Gastrocnemius medialis (tissue), 4 donors: ENCODE results near the gene TJP3. TPM values are rescaled to one million over a fixed set of nuclear protein-coding genes. Genes with fewer than 3 reads are reported as not detected.

Experiments
- ATAC-seq, 2 donors: fragments of 150-250 bp; one replicate each; pipeline ENCODE4 v1.9.1; 2016
- DNase-seq, 2 donors: peaks; one replicate each; pipeline ENCODE4 v3.0.0-alpha.2; 2019
- H3K27ac ChIP-seq, 4 donors: fragments of 200-600 bp; sonication (generic); 1 replicate in 1 of 4; 2 replicates in 3 of 4; pipeline ENCODE4 v1.5.1; 2016 to 2018; ENCODE audit warnings: mild to moderate bottlenecking in 2 of 4, moderate library complexity in 1 of 4
- H3K27me3 ChIP-seq, 3 donors: fragments of 200-600 bp; sonication (generic) in 2 of 3; 1 replicate in 1 of 3; 2 replicates in 2 of 3; pipeline versions ENCODE4 v1.5.1 to v1.6.0; 2016 to 2019; ENCODE audit warnings: mild to moderate bottlenecking in 1 of 3, moderate library complexity in 1 of 3
- H3K36me3 ChIP-seq, 2 donors: fragments of 200-600 bp; sonication (generic) in 1 of 2; one replicate each; pipeline ENCODE4 v1.5.1; 2017 to 2018
- H3K4me1 ChIP-seq, 2 donors: fragments of 200-600 bp; sonication (generic) in 1 of 2; one replicate each; pipeline ENCODE4 v1.5.1; 2016 to 2017; ENCODE audit warnings: mild to moderate bottlenecking in 2 of 2
- H3K4me3 ChIP-seq, 4 donors: fragments of 200-600 bp; sonication (generic) in 3 of 4; 1 replicate in 1 of 4; 2 replicates in 3 of 4; pipeline ENCODE4 v1.5.1; 2016 to 2019; ENCODE audit warnings: mild to moderate bottlenecking in 2 of 4
- H3K9me3 ChIP-seq, 3 donors: fragments of 200-600 bp; sonication (generic) in 2 of 3; 1 replicate in 1 of 3; 2 replicates in 2 of 3; pipeline ENCODE4 v1.5.1; 2016 to 2019
- CTCF ChIP-seq, 5 experiments: fragments of 450-650 bp in 3 of 5; fragments of 200-600 bp in 2 of 5; sonication (generic) in 2 of 5; IDR thresholded peaks in 4 of 5; conservative IDR thresholded peaks in 1 of 5; 1 replicate in 4 of 5; 2 replicates in 1 of 5; pipeline ENCODE4 v1.5.1; 2016 to 2019; ENCODE audit warnings: antibody characterized with exemption in 5 of 5, mild to moderate bottlenecking in 3 of 5, moderate library complexity in 3 of 5
- POLR2A ChIP-seq, 2 donors: fragments of 450-650 bp; IDR thresholded peaks; one replicate each; pipeline ENCODE4 v1.6.1; 2017; ENCODE audit warnings: antibody characterized with exemption in 2 of 2, mild to moderate bottlenecking in 2 of 2, moderate library complexity in 2 of 2
- in situ Hi-C, 4 donors: fragments of 200-750 bp; cut with MboI; loops; one replicate each; pipeline versions ENCODE4 v1.15.0 to v1.8.0; 2017; ENCODE audit warnings: low sequenced_read_pairs in 4 of 4
- intact Hi-C: fragments of 100-400 bp; cut with DNase I; formaldehyde crosslinking; loops from one replicate; pipeline ENCODE4 v1.15.1; 2023; ENCODE audit warnings: low total_unique reads
- total RNA-seq, 4 donors: library from RNA; depleted of rRNA; stranded (reverse); fragments of >200 nt; gene quantifications; one replicate each; pipeline versions ENCODE4 v1.1.0 to v1.2.3, GENCODE V29; 2016

TJP3 gene
- total RNA-seq, 4 donors from 2014 or later = 0.67 to 3.7 (median 1.7) TPM

DNA sequence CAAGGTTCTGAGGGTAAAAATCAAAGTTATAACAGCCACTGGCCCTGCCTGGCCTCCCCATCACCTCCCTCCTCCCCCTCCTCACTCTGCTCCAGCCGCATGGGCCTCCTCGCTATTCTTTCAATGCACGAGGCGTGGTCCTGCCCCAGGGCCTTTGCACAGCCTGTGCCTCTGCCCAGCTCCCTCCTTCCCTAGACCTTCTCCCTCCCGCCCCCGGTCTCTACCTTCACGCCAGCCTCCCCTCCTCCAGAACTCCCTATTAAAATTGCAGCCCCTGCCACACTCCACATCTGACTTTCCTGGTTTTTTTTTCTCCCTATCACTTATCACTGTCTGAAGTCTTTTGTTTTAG, 60.5 kb downstream of the TJP3 start:
- H3K36me3 ChIP-seq = peaks cover 0 to 37% of the 10 kb centered on the region in 2 donors
- intact Hi-C loops = no loop called here
- in situ Hi-C loops = no loop called here

GRCh38 chr19:3769494-3769893, 61.3 kb downstream of the TJP3 start:
- TF ChIP-seq CTCF (IDR thresholded peaks at IDR 0.05 in 4 of 5, conservative IDR thresholded peaks at IDR 0.05 in 1 of 5) = no peak
- TF ChIP-seq POLR2A (IDR thresholded peaks at IDR 0.05) = no peak
- in situ Hi-C loops (no loop called here), intact Hi-C loops (no loop called here)
- peaks cover 0 to 37% of the 10 kb centered on the region in 2 donors for H3K36me3 ChIP-seq
- H3K9me3 ChIP-seq = no peaks in the 10 kb centered on the region
- no peak overlapping the region for H3K27ac ChIP-seq
- ATAC-seq (no peak), DNase-seq (no peak)
- H3K27me3 ChIP-seq = no peaks in the 10 kb centered on the region
- no peak overlapping the region for H3K4me3 ChIP-seq
- no peaks in the 10 kb centered on the region for H3K4me1 ChIP-seq

More for the DNA sequence above, 60.5 kb downstream of the TJP3 start:
- Histone ChIP-seq H3K4me3 (no peak overlapping the region), H3K9me3 (no peaks in the 10 kb centered on the region), H3K27ac (no peak overlapping the region), H3K4me1 (peaks cover 0 to under 1% of the 10 kb centered on the region in 2 donors), H3K27me3 (no peaks in the 10 kb centered on the region)
- ATAC-seq (no peak), DNase-seq (no peak)
- TF ChIP-seq CTCF (IDR thresholded peaks at IDR 0.05 in 4 of 5, conservative IDR thresholded peaks at IDR 0.05 in 1 of 5) (no peak), POLR2A (IDR thresholded peaks at IDR 0.05) (no peak)

- Histone ChIP-seq H3K4me3 (no peak overlapping the region), H3K27me3 (no peaks in the 10 kb centered on the region), H3K4me1 (no peaks in the 10 kb centered on the region), H3K9me3 (no peaks in the 10 kb centered on the region), H3K27ac (no peak overlapping the region), H3K36me3 (peaks cover 0 to 33% of the 10 kb centered on the region in 2 donors)
- ATAC-seq (no peak), DNase-seq (no peak)
- in situ Hi-C loops (no loop called here), intact Hi-C loops (no loop called here)
- TF ChIP-seq POLR2A (IDR thresholded peaks at IDR 0.05) (no peak), CTCF (IDR thresholded peaks at IDR 0.05 in 4 of 5, conservative IDR thresholded peaks at IDR 0.05 in 1 of 5) (no peak)
These were observed 62.2 kb downstream of the TJP3 start for GRCh38 chr19:3770136-3770999.

DNA sequence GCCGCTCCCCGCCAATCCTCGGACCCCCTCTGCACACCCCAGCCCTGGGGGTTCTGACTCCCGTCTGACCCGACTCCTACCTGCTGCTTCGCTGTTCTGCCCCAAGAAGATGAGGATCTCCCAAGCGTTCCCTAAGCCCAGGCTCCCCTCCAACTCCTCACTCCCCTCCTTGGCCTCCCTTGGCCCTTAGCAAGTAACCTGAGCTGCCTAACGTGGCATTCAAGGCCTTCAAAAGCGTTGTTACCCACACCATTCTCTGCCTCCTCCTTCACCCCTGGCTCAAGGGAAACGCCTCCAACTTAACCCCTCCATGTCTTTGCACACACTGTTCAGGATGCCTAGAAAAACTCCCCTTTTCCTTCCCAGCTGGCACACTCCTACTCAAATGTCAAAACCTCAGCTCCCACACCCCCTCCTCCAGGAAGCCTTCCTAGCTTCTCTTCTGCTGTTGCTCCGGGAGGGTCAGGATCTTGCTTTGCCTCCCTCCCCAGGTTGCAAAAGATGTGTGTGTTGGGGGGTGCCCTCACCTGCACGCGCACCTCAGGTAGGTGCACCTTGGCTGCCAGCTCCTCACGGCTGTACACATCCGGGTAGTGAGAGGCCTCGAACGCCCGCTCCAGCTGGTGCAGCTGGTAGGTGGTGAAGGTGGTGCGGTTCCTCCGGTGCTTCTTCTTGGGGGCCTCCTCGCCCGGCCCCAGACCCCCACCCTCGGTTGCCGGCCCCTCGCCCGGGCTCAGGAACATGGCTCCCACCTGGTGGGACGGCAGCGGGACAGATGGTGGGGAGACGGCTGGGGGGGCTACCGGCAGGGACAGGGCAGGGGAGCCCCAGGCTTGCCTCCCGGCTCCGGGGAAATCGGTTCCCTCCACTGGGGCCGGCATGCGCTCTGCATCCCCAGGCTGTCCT, 63.1 kb downstream of the TJP3 start:
- DNase-seq = no peak
- Histone ChIP-seq H3K4me3 (no peak overlapping the region), H3K9me3 (no peaks in the 10 kb centered on the region), H3K4me1 (no peaks in the 10 kb centered on the region), H3K36me3 (peaks cover 0 to 27% of the 10 kb centered on the region in 2 donors), H3K27ac (no peak overlapping the region), H3K27me3 (no peaks in the 10 kb centered on the region)
- no peak for ATAC-seq
- no peak for TF ChIP-seq CTCF (IDR thresholded peaks at IDR 0.05 in 4 of 5, conservative IDR thresholded peaks at IDR 0.05 in 1 of 5)
- TF ChIP-seq POLR2A (IDR thresholded peaks at IDR 0.05) = no peak
- intact Hi-C loops (no loop called here), in situ Hi-C loops (no loop called here)
